ENCODE data around the gene KRTAP9-6.
"Not testable (repeated sequence)": the region's sequence is repeated elsewhere in the genome, so short reads cannot be mapped to it uniquely, and the experiment has no call there.

KRTAP9-6 gene

GRCh38 chr17:41255381-41256290, 9.5 kb upstream of the KRTAP9-6 start, which contains the start of gene KRTAP9-9:
Gene KRTAP9-9, plus strand, starts transcription at chr17:41255384.
- not testable (repeated sequence) for H3K36me3 ChIP-seq (ENCODE audit: insufficient read depth, low read length); H3K4me1 ChIP-seq (ENCODE audit: insufficient read depth, low read length)

GRCh38 chr17:41256291-41256685, 8.9 kb upstream of the KRTAP9-6 start:
- no peaks in the 10 kb centered on the region for H3K36me3 ChIP-seq (ENCODE audit: insufficient read depth, low read length)
- H3K9ac ChIP-seq (ENCODE audit: low read depth, low read length), result no peak overlapping the region
- no peaks in the 10 kb centered on the region for H3K4me1 ChIP-seq (ENCODE audit: insufficient read depth, low read length)
- no peaks in the 10 kb centered on the region for H3K9me3 ChIP-seq (ENCODE audit: control insufficient read depth, insufficient read depth, low read length)

More at GRCh38 chr17:41255381-41256290, 9.5 kb upstream of the KRTAP9-6 start, which contains the start of gene KRTAP9-9:
- not testable (repeated sequence) for H3K9ac ChIP-seq (ENCODE audit: low read depth, low read length); H3K9me3 ChIP-seq (ENCODE audit: control insufficient read depth, insufficient read depth, low read length)

- Histone ChIP-seq H3K4me1 (ENCODE audit: insufficient read depth, low read length) (no peaks in the 10 kb centered on the region), H3K9me3 (ENCODE audit: control insufficient read depth, insufficient read depth, low read length) (no peaks in the 10 kb centered on the region), H3K9ac (ENCODE audit: low read depth, low read length) (no peak overlapping the region), H3K36me3 (ENCODE audit: insufficient read depth, low read length) (no peaks in the 10 kb centered on the region)
These were observed 6.8 kb upstream of the KRTAP9-6 start for GRCh38 chr17:41258406-41258805.

- Histone ChIP-seq H3K4me1 (ENCODE audit: insufficient read depth, low read length) (no peaks in the 10 kb centered on the region), H3K36me3 (ENCODE audit: insufficient read depth, low read length) (no peaks in the 10 kb centered on the region), H3K9ac (ENCODE audit: low read depth, low read length) (no peak overlapping the region), H3K9me3 (ENCODE audit: control insufficient read depth, insufficient read depth, low read length) (no peaks in the 10 kb centered on the region)
These were observed 2.0 kb upstream of the KRTAP9-6 start for GRCh38 chr17:41263212-41263611.

- Histone ChIP-seq H3K9me3 (ENCODE audit: control insufficient read depth, insufficient read depth, low read length) (no peaks in the 10 kb centered on the region), H3K4me1 (ENCODE audit: insufficient read depth, low read length) (no peaks in the 10 kb centered on the region), H3K36me3 (ENCODE audit: insufficient read depth, low read length) (no peaks in the 10 kb centered on the region), H3K9ac (ENCODE audit: low read depth, low read length) (no peak overlapping the region)
These were observed 579 bp upstream of the KRTAP9-6 start for GRCh38 chr17:41264599-41264998.

- Histone ChIP-seq H3K4me1 (ENCODE audit: insufficient read depth, low read length) (no peaks in the 10 kb centered on the region), H3K9me3 (ENCODE audit: control insufficient read depth, insufficient read depth, low read length) (no peaks in the 10 kb centered on the region), H3K36me3 (ENCODE audit: insufficient read depth, low read length) (no peaks in the 10 kb centered on the region), H3K9ac (ENCODE audit: low read depth, low read length) (no peak overlapping the region)
These were observed 2.5 kb downstream of the KRTAP9-6 start for GRCh38 chr17:41267711-41268110.

- not testable (repeated sequence) for H3K4me1 ChIP-seq (ENCODE audit: insufficient read depth, low read length); H3K9me3 ChIP-seq (ENCODE audit: control insufficient read depth, insufficient read depth, low read length); H3K9ac ChIP-seq (ENCODE audit: low read depth, low read length); H3K36me3 ChIP-seq (ENCODE audit: insufficient read depth, low read length)
These were observed 6.1 kb downstream of the KRTAP9-6 start for GRCh38 chr17:41271323-41271722.

GRCh38 chr17:41271858-41272257, 6.7 kb downstream of the KRTAP9-6 start:
- Histone ChIP-seq H3K4me1 (ENCODE audit: insufficient read depth, low read length) (no peaks in the 10 kb centered on the region), H3K36me3 (ENCODE audit: insufficient read depth, low read length) (no peaks in the 10 kb centered on the region), H3K9ac (ENCODE audit: low read depth, low read length) (no peak overlapping the region), H3K9me3 (ENCODE audit: control insufficient read depth, insufficient read depth, low read length) (no peaks in the 10 kb centered on the region)

- H3K4me1 ChIP-seq (ENCODE audit: insufficient read depth, low read length); H3K9ac ChIP-seq (ENCODE audit: low read depth, low read length); H3K36me3 ChIP-seq (ENCODE audit: insufficient read depth, low read length); H3K9me3 ChIP-seq (ENCODE audit: control insufficient read depth, insufficient read depth, low read length): not testable (repeated sequence)
These were observed 10.5 kb downstream of the KRTAP9-6 start, which contains the start of gene KRTAP9-7 for GRCh38 chr17:41275648-41276190. Gene KRTAP9-7, plus strand, starts transcription at chr17:41275698. Its CDS starts 0 bp downstream, at chr17:41275698.

- no peaks in the 10 kb centered on the region for H3K9me3 ChIP-seq (ENCODE audit: control insufficient read depth, insufficient read depth, low read length)
- H3K36me3 ChIP-seq (ENCODE audit: insufficient read depth, low read length), result no peaks in the 10 kb centered on the region
- no peaks in the 10 kb centered on the region for H3K4me1 ChIP-seq (ENCODE audit: insufficient read depth, low read length)
- H3K9ac ChIP-seq (ENCODE audit: low read depth, low read length), result no peak overlapping the region
These were observed 13.2 kb downstream of the KRTAP9-6 start for GRCh38 chr17:41278176-41278955.

- Histone ChIP-seq H3K4me1 (ENCODE audit: insufficient read depth, low read length) (no peaks in the 10 kb centered on the region), H3K9ac (ENCODE audit: low read depth, low read length) (no peak overlapping the region), H3K36me3 (ENCODE audit: insufficient read depth, low read length) (no peaks in the 10 kb centered on the region), H3K9me3 (ENCODE audit: control insufficient read depth, insufficient read depth, low read length) (no peaks in the 10 kb centered on the region)
These were observed 18.9 kb downstream of the KRTAP9-6 start for GRCh38 chr17:41284043-41284442.

GRCh38 chr17:41284546-41284945, 19.4 kb downstream of the KRTAP9-6 start:
- Histone ChIP-seq H3K36me3 (ENCODE audit: insufficient read depth, low read length) (no peaks in the 10 kb centered on the region), H3K9ac (ENCODE audit: low read depth, low read length) (no peak overlapping the region), H3K4me1 (ENCODE audit: insufficient read depth, low read length) (no peaks in the 10 kb centered on the region), H3K9me3 (ENCODE audit: control insufficient read depth, insufficient read depth, low read length) (no peaks in the 10 kb centered on the region)

- Histone ChIP-seq H3K4me1 (ENCODE audit: insufficient read depth, low read length) (no peaks in the 10 kb centered on the region), H3K9me3 (ENCODE audit: control insufficient read depth, insufficient read depth, low read length) (no peaks in the 10 kb centered on the region), H3K9ac (ENCODE audit: low read depth, low read length) (no peak overlapping the region), H3K36me3 (ENCODE audit: insufficient read depth, low read length) (no peaks in the 10 kb centered on the region)
These were observed 21.9 kb downstream of the KRTAP9-6 start for GRCh38 chr17:41287050-41287449.

- H3K4me1 ChIP-seq (ENCODE audit: insufficient read depth, low read length), result no peaks in the 10 kb centered on the region
- no peak overlapping the region for H3K9ac ChIP-seq (ENCODE audit: low read depth, low read length)
- H3K9me3 ChIP-seq (ENCODE audit: control insufficient read depth, insufficient read depth, low read length), result peaks cover 4% of the 10 kb centered on the region; the same call in 1 of the 2 replicates
- H3K36me3 ChIP-seq (ENCODE audit: insufficient read depth, low read length), result no peaks in the 10 kb centered on the region
These were observed 28.8 kb downstream of the KRTAP9-6 start for GRCh38 chr17:41294016-41294415.
